Uterus (tissue), 4 donors: ENCODE measurements around the gene ATG16L1. TPM values are rescaled to one million over a fixed set of nuclear protein-coding genes. Genes with fewer than 3 reads are reported as not detected.

Experiments
- DNase-seq, 2 donors: peaks; one replicate each; pipeline ENCODE4 v3.0.0-alpha.2; 2019 to 2020
- H3K27ac ChIP-seq, 2 donors: fragments of 200-600 bp; sonication (generic); 1 replicate in 1 of 2; 2 replicates in 1 of 2; pipeline ENCODE4 v1.5.1; 2016 to 2018
- H3K27me3 ChIP-seq, 2 donors: fragments of 200-600 bp; sonication (generic); one replicate each; pipeline ENCODE4 v1.5.1; 2018 to 2019; ENCODE audit warnings: control low read depth in 1 of 2
- H3K36me3 ChIP-seq, 2 donors: fragments of 200-600 bp; sonication (generic); one replicate each; pipeline ENCODE4 v1.5.1; 2019; ENCODE audit warnings: control low read depth in 1 of 2
- H3K4me1 ChIP-seq, 2 donors: fragments of 200-600 bp; sonication (generic); one replicate each; pipeline ENCODE4 v1.5.1; 2018 to 2019; ENCODE audit warnings: control low read depth in 1 of 2
- H3K4me3 ChIP-seq, 2 donors: fragments of 200-600 bp; sonication (generic); 1 replicate in 1 of 2; 2 replicates in 1 of 2; pipeline ENCODE4 v1.5.1; 2018 to 2019; ENCODE audit warnings: mild to moderate bottlenecking in 1 of 2
- H3K9me3 ChIP-seq, 2 donors: fragments of 200-600 bp; sonication (generic); one replicate each; pipeline ENCODE4 v1.5.1; 2019; ENCODE audit warnings: control low read depth in 1 of 2
- POLR2A ChIP-seq, 2 donors: fragments of 450-650 bp; IDR thresholded peaks; one replicate each; pipeline ENCODE4 v1.6.1; 2016; ENCODE audit warnings: antibody characterized with exemption in 2 of 2, mild to moderate bottlenecking in 1 of 2, moderate library complexity in 1 of 2
- intact Hi-C: fragments of 100-400 bp; cut with DNase I; formaldehyde crosslinking; loops from one replicate; pipeline ENCODE4 v1.15.1; 2023; ENCODE audit warnings: low total_unique reads
- total RNA-seq, 4 donors: library from RNA; depleted of rRNA in 3 of 4; stranded (reverse); fragments of >200 nt in 3 of 4; gene quantifications; one replicate each; pipeline versions ENCODE4 v1.1.0 to v1.2.4, GENCODE V29; 2014 to 2023
- TF ChIP-seq, protein P1 (sequence below), 4 experiments: fragments of 200-600 bp in 2 of 4; fragments of 450-650 bp in 2 of 4; sonication (generic) in 2 of 4; IDR thresholded peaks; one replicate each; pipeline ENCODE4 v1.5.1; 2016 to 2019; ENCODE audit warnings: antibody characterized with exemption in 4 of 4, mild to moderate bottlenecking in 2 of 4, moderate library complexity in 1 of 4
- donor health status: DM: yes; HTN: yes; CAD: no.

The ATG16L1 gene
- total RNA-seq, 4 donors from 2014 or later = 26.2 to 42.9 (median 31.9) TPM

DNA sequence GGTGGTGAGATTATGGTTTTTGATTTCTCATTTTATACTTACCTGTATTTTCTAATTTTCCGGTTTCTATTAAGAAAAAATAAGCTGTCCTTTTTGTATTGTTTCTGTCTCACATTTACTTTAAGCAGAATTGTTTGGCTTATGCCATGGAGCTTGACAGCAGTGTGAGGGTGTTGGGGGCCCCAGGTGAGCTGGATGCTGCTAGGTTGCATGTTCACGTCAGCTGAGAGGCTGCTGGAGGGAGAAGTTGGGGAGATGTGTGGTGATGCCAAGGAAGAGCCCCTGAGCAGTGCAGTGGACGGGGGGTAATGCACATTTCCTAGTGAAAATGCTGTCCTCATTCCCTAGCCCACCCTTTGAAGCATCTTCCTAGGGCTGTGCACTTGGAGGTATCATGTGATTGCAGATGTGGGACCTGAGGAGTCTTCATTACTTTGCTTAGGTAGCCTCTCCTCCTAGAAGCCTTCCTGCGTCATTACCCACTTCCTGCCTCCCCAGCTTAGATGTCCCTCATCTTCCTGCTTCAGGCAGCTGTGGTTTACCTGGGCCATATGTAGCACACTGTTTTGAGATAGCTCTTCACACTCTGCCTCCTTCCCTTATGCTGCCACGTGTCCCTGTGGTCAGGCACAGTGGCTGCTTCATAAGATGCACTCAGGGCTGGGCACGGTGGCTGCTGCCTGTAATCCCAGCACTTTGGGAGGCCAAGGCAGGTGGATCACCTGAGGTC lies 16.2 kb downstream of the ATG16L1 start:
- Histone ChIP-seq H3K27ac (no peak overlapping the region), H3K27me3 (no peaks in the 10 kb centered on the region), H3K4me1 (no peaks in the 10 kb centered on the region), H3K36me3 (no peaks in the 10 kb centered on the region), H3K9me3 (no peaks in the 10 kb centered on the region), H3K4me3 (no peak overlapping the region)
- intact Hi-C loops = no loop called here
- DNase-seq = no peak
- no peak for TF ChIP-seq POLR2A (IDR thresholded peaks at IDR 0.05)
- TF ChIP-seq, protein P1, sequence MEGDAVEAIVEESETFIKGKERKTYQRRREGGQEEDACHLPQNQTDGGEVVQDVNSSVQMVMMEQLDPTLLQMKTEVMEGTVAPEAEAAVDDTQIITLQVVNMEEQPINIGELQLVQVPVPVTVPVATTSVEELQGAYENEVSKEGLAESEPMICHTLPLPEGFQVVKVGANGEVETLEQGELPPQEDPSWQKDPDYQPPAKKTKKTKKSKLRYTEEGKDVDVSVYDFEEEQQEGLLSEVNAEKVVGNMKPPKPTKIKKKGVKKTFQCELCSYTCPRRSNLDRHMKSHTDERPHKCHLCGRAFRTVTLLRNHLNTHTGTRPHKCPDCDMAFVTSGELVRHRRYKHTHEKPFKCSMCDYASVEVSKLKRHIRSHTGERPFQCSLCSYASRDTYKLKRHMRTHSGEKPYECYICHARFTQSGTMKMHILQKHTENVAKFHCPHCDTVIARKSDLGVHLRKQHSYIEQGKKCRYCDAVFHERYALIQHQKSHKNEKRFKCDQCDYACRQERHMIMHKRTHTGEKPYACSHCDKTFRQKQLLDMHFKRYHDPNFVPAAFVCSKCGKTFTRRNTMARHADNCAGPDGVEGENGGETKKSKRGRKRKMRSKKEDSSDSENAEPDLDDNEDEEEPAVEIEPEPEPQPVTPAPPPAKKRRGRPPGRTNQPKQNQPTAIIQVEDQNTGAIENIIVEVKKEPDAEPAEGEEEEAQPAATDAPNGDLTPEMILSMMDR (IDR thresholded peaks at IDR 0.05) = no peak

GRCh38 chr2:233270366-233270765 lies 18.9 kb downstream of the ATG16L1 start:
- TF ChIP-seq POLR2A (IDR thresholded peaks at IDR 0.05) = no peak
- TF ChIP-seq, protein P1 (IDR thresholded peaks at IDR 0.05) = no peak
- no peak for DNase-seq
- intact Hi-C loops = no loop called here
- H3K27me3 ChIP-seq = no peaks in the 10 kb centered on the region
- H3K9me3 ChIP-seq = no peaks in the 10 kb centered on the region
- H3K4me3 ChIP-seq = no peak overlapping the region
- H3K27ac ChIP-seq = no peak overlapping the region
- H3K4me1 ChIP-seq = no peaks in the 10 kb centered on the region
- no peaks in the 10 kb centered on the region for H3K36me3 ChIP-seq

DNA sequence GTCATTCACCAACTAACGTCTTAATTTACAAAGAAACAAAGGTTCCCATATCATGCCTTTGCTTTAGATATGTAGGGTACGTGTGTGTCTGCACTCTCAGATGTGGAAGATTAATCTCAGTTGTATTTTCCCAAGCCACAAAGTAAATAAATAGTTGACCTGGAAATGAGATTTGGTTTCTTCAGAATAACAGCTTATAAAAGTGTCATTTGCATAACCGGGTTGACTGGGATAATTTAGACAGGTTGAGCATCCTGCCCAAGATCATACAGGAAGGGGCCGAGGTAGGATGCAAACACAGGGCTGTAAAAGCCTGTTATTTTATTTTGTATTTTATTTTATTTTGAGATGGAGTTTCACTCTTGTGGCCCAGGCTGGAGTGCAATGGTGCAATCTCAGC lies 19.5 kb downstream of the ATG16L1 start:
- no peak for TF ChIP-seq POLR2A (IDR thresholded peaks at IDR 0.05)
- TF ChIP-seq, protein P1 (IDR thresholded peaks at IDR 0.05) = no peak
- Histone ChIP-seq H3K27ac (no peak overlapping the region), H3K4me3 (no peak overlapping the region), H3K36me3 (no peaks in the 10 kb centered on the region), H3K4me1 (no peaks in the 10 kb centered on the region), H3K9me3 (no peaks in the 10 kb centered on the region), H3K27me3 (no peaks in the 10 kb centered on the region)
- DNase-seq = no peak
- intact Hi-C loops = no loop called here

- intact Hi-C loops = no loop called here
- H3K36me3 ChIP-seq = no peaks in the 10 kb centered on the region
Observed at GRCh38 chr2:233271693-233272092, 20.2 kb downstream of the ATG16L1 start.

DNA sequence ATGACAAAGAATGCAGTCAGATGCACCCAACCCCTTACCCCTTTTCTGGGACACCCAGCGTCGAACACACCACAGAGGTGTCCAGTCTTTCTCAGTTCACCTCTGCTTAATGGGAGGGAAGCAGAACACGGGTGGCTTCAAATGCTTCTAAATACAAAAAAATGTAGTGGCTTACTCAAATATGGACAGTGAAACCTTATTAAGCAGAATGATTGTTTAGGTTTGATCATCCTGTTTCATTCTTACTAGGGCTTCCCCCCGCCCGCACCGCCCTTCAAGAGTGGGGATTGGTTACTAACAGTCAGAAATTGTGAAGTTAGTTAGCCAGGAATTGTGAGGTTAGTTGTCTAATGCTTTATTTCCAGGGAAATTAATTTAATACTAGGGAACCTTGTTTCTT lies 21.6 kb downstream of the ATG16L1 start:
- Histone ChIP-seq H3K27me3 (no peaks in the 10 kb centered on the region), H3K36me3 (no peaks in the 10 kb centered on the region), H3K4me1 (no peaks in the 10 kb centered on the region), H3K27ac (no peak overlapping the region), H3K4me3 (no peak overlapping the region), H3K9me3 (no peaks in the 10 kb centered on the region)
- intact Hi-C loops = no loop called here
- DNase-seq = no peak
- TF ChIP-seq POLR2A (IDR thresholded peaks at IDR 0.05) = no peak
- TF ChIP-seq, protein P1 (IDR thresholded peaks at IDR 0.05) = no peak

More at GRCh38 chr2:233271693-233272092, 20.2 kb downstream of the ATG16L1 start:
- DNase-seq = no peak
- Histone ChIP-seq H3K4me1 (no peaks in the 10 kb centered on the region), H3K4me3 (no peak overlapping the region), H3K9me3 (no peaks in the 10 kb centered on the region), H3K27me3 (no peaks in the 10 kb centered on the region), H3K27ac (no peak overlapping the region)
- TF ChIP-seq, protein P1 (IDR thresholded peaks at IDR 0.05) = no peak
- no peak for TF ChIP-seq POLR2A (IDR thresholded peaks at IDR 0.05)
